Esophagus squamous epithelium (tissue), 4 donors: ENCODE results near the gene AGT.

ENCODE experiments used
- POLR2A ChIP-seq, 4 donors: fragments of 450-650 bp; IDR thresholded peaks; one replicate each; pipeline ENCODE4 v1.6.1; 2017; ENCODE audit warnings: antibody characterized with exemption in 4 of 4, mild to moderate bottlenecking in 4 of 4, moderate library complexity in 3 of 4
- TF ChIP-seq, protein P1 (sequence below), 6 experiments: fragments of 450-650 bp in 4 of 6; fragments of 200-600 bp in 2 of 6; sonication (generic) in 2 of 6; IDR thresholded peaks; one replicate each; pipeline ENCODE4 v1.5.1; 2016 to 2019; ENCODE audit warnings: antibody characterized with exemption in 6 of 6, mild to moderate bottlenecking in 4 of 6, moderate library complexity in 4 of 6

DNA sequence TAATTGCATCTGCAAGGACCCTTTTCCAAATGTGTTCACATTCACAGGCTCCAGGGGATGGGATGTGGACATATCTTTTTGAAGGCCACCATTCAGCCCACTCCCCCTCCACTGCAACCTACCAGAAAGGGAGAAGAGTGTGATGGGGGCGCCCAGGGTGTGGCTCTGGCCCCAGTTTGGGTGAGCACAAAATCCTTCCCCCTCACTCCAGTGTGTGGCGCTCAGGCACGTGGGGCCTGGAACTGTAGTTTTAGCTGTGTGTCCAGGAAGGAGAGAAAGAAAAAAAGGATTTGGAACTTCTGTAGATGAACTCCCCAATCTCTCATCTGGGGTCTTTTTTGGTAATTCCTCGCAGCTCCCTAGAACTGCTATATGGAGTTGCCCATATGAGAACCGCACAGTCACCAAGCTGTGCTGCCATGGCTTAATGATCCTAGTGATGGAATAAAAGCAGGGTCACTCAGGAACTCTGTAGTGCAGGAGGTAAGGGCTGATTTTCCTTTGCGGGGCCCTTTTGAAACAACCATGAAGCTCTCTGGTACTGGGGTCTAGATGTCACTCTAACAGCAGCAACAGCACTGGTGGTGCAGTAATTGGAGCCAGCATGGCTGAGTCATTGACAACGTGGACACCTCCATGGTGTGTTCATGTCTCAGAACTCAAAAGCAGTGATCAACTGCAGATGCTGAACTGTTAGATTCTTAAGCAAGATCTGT is 17.0 kb downstream of the AGT start:
- no peak for TF ChIP-seq POLR2A (IDR thresholded peaks at IDR 0.05)
- TF ChIP-seq, protein P1, sequence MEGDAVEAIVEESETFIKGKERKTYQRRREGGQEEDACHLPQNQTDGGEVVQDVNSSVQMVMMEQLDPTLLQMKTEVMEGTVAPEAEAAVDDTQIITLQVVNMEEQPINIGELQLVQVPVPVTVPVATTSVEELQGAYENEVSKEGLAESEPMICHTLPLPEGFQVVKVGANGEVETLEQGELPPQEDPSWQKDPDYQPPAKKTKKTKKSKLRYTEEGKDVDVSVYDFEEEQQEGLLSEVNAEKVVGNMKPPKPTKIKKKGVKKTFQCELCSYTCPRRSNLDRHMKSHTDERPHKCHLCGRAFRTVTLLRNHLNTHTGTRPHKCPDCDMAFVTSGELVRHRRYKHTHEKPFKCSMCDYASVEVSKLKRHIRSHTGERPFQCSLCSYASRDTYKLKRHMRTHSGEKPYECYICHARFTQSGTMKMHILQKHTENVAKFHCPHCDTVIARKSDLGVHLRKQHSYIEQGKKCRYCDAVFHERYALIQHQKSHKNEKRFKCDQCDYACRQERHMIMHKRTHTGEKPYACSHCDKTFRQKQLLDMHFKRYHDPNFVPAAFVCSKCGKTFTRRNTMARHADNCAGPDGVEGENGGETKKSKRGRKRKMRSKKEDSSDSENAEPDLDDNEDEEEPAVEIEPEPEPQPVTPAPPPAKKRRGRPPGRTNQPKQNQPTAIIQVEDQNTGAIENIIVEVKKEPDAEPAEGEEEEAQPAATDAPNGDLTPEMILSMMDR (IDR thresholded peaks at IDR 0.05), result no peak
